ENCODE data around the gene H3-3A. TPM values are rescaled to one million over a fixed set of nuclear protein-coding genes. Genes with fewer than 3 reads are reported as not detected.

H3-3A gene
- total RNA-seq, 2 donors from 2014 or later: 222 to 316 TPM

Other genes starting within 250 kb of the H3-3A start
- 100 to 1,000 TPM in 1 of 2 donors, 10 to 100 TPM in 1; 74.9 to 242 TPM for gene TMEM63A, start 180.3 kb upstream of the H3-3A start, total RNA-seq
- gene LEFTY1, start 173.6 kb upstream of the H3-3A start, total RNA-seq: not detected
- gene PYCR2, start 138.5 kb upstream of the H3-3A start, total RNA-seq: 100 to 1,000 TPM in 1 of 2 donors, 10 to 100 TPM in 1; 63.2 to 105 TPM
- not detected for gene LEFTY2, start 121.5 kb upstream of the H3-3A start, total RNA-seq
- gene SDE2, start 63.4 kb upstream of the H3-3A start, total RNA-seq: 10 to 100 TPM; 16.1 to 18.0 TPM
- 10 to 100 TPM; 20.3 to 23.9 TPM for gene ACBD3, start 124.0 kb downstream of the H3-3A start, total RNA-seq
- gene MIXL1, start 160.9 kb downstream of the H3-3A start, total RNA-seq: under 1 TPM in 1 of 2 donors, not detected in 1; 0.15 TPM
- gene LIN9, start 246.4 kb downstream of the H3-3A start, total RNA-seq: 10 to 100 TPM in 1 of 2 donors, 1 to 10 TPM in 1; 5.5 to 10.3 TPM